ENCODE measurements around the gene RAMP1. TPM values are rescaled to one million over a fixed set of nuclear protein-coding genes. Genes with fewer than 3 reads are reported as not detected.

Gene RAMP1
- total RNA-seq (2022; extraction: Qiagen RNA extraction): not detected in 5 replicates

DNA sequence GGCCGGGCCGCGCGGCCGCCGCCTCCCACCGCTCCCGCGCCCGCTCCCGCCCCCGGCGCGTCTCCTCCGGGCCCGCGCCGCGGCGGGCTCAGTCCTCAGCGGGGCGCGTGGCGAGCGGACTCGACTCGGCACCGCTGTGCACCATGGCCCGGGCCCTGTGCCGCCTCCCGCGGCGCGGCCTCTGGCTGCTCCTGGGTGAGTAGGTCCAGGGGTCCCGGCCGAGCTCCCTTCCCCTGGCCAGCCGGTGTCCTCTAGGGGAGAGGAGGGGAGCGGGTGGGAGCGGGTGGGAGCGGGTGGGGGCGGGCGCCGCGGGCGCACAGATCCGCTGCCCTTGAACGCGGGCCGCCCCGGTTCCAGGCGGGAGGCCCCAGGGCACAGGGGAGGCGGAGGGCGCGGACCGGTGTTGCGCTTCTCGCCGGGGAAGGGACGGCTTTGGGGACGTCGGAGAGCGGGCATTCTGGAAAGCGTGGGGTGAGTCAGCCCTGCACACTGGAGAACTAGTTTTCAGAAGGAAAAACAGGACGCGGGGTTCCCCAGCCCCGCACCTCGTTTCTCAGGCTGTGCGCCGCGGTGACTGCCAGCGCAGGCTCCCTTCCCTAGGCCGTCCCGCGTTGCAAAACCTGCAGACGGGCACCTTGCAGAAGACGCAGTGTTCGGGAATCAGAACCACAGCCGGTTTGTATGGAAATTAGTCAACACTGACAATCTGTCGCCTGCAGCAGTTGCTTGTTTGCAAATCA, at the start of gene RAMP1:
Gene RAMP1, plus strand, starts transcription at position 91 of the 740 bp plus-strand sequence. Its CDS starts 53 bp downstream, at position 144.

Other genes with a start within 250 kb of the RAMP1 start
- gene LRRFIP1, start 232.0 kb upstream of the RAMP1 start, total RNA-seq (2022; extraction: Qiagen RNA extraction): 69.5 to 94.5 TPM (median 87.6 TPM) in 5 replicates
- 0.10 to 0.35 TPM (median 0.22 TPM) in 5 replicates for gene RBM44, start 60.8 kb upstream of the RAMP1 start, total RNA-seq (2022; extraction: Qiagen RNA extraction)
- 47.6 to 56.4 TPM (median 51.5 TPM) in 5 replicates for gene UBE2F, start 107.4 kb downstream of the RAMP1 start, total RNA-seq (2022; extraction: Qiagen RNA extraction)
- 14.9 to 21.6 TPM (median 18.9 TPM) in 5 replicates for gene SCLY, start 201.4 kb downstream of the RAMP1 start, total RNA-seq (2022; extraction: Qiagen RNA extraction)
- 0.05 to 0.23 TPM (median 0.14 TPM) in 5 replicates for gene ESPNL, start 240.7 kb downstream of the RAMP1 start, total RNA-seq (2022; extraction: Qiagen RNA extraction)

All from A549 treated with Mapracorat at 1 μM for 4 hours (cell line).